Measurements from ENCODE around the gene SPATA31C1. TPM values are rescaled to one million over a fixed set of nuclear protein-coding genes. Genes with fewer than 3 reads are reported as not detected.

The SPATA31C1 gene
- total RNA-seq, 3 donors from 2014 or later: not detected

GRCh38 chr9:87872079-87872624, 45.6 kb upstream of the SPATA31C1 start:
- no peak overlapping the region for H3K4me3 ChIP-seq
- intact Hi-C loops (cut with DNase I; ENCODE audit: low total_unique reads): no loop called here
- H3K4me1 ChIP-seq: no peaks in the 10 kb centered on the region
- no peak for DNase-seq (ENCODE audit: low spot score in 2 of 2)
- no peaks in the 10 kb centered on the region for H3K27me3 ChIP-seq
- no peak overlapping the region for H3K27ac ChIP-seq
- TF ChIP-seq POLR2A (IDR thresholded peaks at IDR 0.05) (no peak), POLR2AphosphoS5 (IDR thresholded peaks at IDR 0.05) (no peak), CTCF (IDR thresholded peaks at IDR 0.05) (no peak)
- no peaks in the 10 kb centered on the region for H3K36me3 ChIP-seq
- H3K9me3 ChIP-seq: no peaks in the 10 kb centered on the region

GRCh38 chr9:87873607-87874303, 44.0 kb upstream of the SPATA31C1 start:
- Histone ChIP-seq H3K4me1 (no peaks in the 10 kb centered on the region), H3K9me3 (no peaks in the 10 kb centered on the region), H3K27ac (no peak overlapping the region), H3K27me3 (no peaks in the 10 kb centered on the region), H3K4me3 (no peak overlapping the region), H3K36me3 (no peaks in the 10 kb centered on the region)
- intact Hi-C loops (cut with DNase I; ENCODE audit: low total_unique reads): no loop called here
- no peak for TF ChIP-seq POLR2AphosphoS5 (IDR thresholded peaks at IDR 0.05)
- no peak for TF ChIP-seq POLR2A (IDR thresholded peaks at IDR 0.05)
- TF ChIP-seq CTCF (IDR thresholded peaks at IDR 0.05): no peak
- DNase-seq (ENCODE audit: low spot score in 2 of 2): no peak

GRCh38 chr9:87874304-87874623, 43.5 kb upstream of the SPATA31C1 start:
- intact Hi-C loops (cut with DNase I; ENCODE audit: low total_unique reads): no loop called here
- Histone ChIP-seq H3K27ac (no peak overlapping the region), H3K4me1 (no peaks in the 10 kb centered on the region), H3K27me3 (no peaks in the 10 kb centered on the region), H3K9me3 (no peaks in the 10 kb centered on the region), H3K36me3 (no peaks in the 10 kb centered on the region), H3K4me3 (no peak overlapping the region)
- TF ChIP-seq POLR2AphosphoS5 (IDR thresholded peaks at IDR 0.05): no peak
- no peak for DNase-seq (ENCODE audit: low spot score in 2 of 2)

- TF ChIP-seq POLR2AphosphoS5 (IDR thresholded peaks at IDR 0.05) (no peak), CTCF (IDR thresholded peaks at IDR 0.05) (no peak), POLR2A (IDR thresholded peaks at IDR 0.05) (no peak)
- intact Hi-C loops (cut with DNase I; ENCODE audit: low total_unique reads): no loop called here
- Histone ChIP-seq H3K9me3 (no peaks in the 10 kb centered on the region), H3K4me3 (no peak overlapping the region), H3K4me1 (no peaks in the 10 kb centered on the region), H3K27me3 (no peaks in the 10 kb centered on the region), H3K27ac (no peak overlapping the region), H3K36me3 (no peaks in the 10 kb centered on the region)
- no peak for DNase-seq (ENCODE audit: low spot score in 2 of 2)
These were observed 42.7 kb upstream of the SPATA31C1 start for GRCh38 chr9:87875060-87875459.

GRCh38 chr9:87875831-87876545, 41.8 kb upstream of the SPATA31C1 start:
- Histone ChIP-seq H3K27me3 (no peaks in the 10 kb centered on the region), H3K36me3 (no peaks in the 10 kb centered on the region), H3K4me3 (no peak overlapping the region), H3K27ac (no peak overlapping the region), H3K9me3 (no peaks in the 10 kb centered on the region), H3K4me1 (no peaks in the 10 kb centered on the region)
- intact Hi-C loops (cut with DNase I; ENCODE audit: low total_unique reads): no loop called here
- TF ChIP-seq POLR2AphosphoS5 (IDR thresholded peaks at IDR 0.05): no peak
- TF ChIP-seq CTCF (IDR thresholded peaks at IDR 0.05): no peak
- no peak for TF ChIP-seq POLR2A (IDR thresholded peaks at IDR 0.05)
- no peak for DNase-seq (ENCODE audit: low spot score in 2 of 2)

Measured in breast epithelium (tissue), 4 donors.